Neuronal stem cell (in vitro differentiated cells): ENCODE results near the gene EML1.

Experiments used
- DNase-seq: peaks from one replicate; pipeline ENCODE4 v3.0.0-alpha.2; 2013; ENCODE audit warnings: low spot score
- H2AFZ ChIP-seq: one replicate; pipeline ENCODE4 v1.6.1; 2013; ENCODE audit warnings: mild to moderate bottlenecking, low read length, inconsistent platforms
- H2AK5ac ChIP-seq: 2 replicates; pipeline ENCODE4 v1.6.1; 2013; ENCODE audit warnings: low read depth, mild to moderate bottlenecking, inconsistent platforms, low read length, moderate library complexity, mixed read lengths
- H2BK120ac ChIP-seq: 2 replicates; pipeline ENCODE4 v1.6.1; 2013; ENCODE audit warnings: low read depth, mild to moderate bottlenecking, inconsistent platforms, low read length, moderate library complexity, mixed read lengths
- H2BK12ac ChIP-seq: one replicate; pipeline ENCODE4 v1.6.1; 2013; ENCODE audit warnings: low read length, inconsistent platforms
- H2BK15ac ChIP-seq: 2 replicates; pipeline ENCODE4 v1.6.1; 2013; ENCODE audit warnings: mild to moderate bottlenecking, low read length, inconsistent platforms, mixed read lengths
- H2BK5ac ChIP-seq: one replicate; pipeline ENCODE4 v1.6.1; 2013; ENCODE audit warnings: inconsistent platforms, mild to moderate bottlenecking, low read length, moderate library complexity
- H3K14ac ChIP-seq: one replicate; pipeline ENCODE4 v1.6.1; 2013; ENCODE audit warnings: low read length, inconsistent platforms
- H3K18ac ChIP-seq: 2 replicates; pipeline ENCODE4 v1.6.1; 2013; ENCODE audit warnings: low read length, inconsistent platforms
- H3K23ac ChIP-seq: 2 replicates; pipeline ENCODE4 v1.6.1; 2013; ENCODE audit warnings: low read depth, mild to moderate bottlenecking, mixed read lengths, low read length, inconsistent platforms; ENCODE audit not compliant: poor library complexity
- H3K27ac ChIP-seq: replicated peaks from 3 replicates; pipeline ENCODE4 v1.5.1; 2013; ENCODE audit warnings: low read length, inconsistent platforms
- H3K27me3 ChIP-seq, 3 experiments: 2 replicates each; pipeline ENCODE4 v1.6.1; 2013; ENCODE audit warnings: low read length in 3 of 3, mild to moderate bottlenecking in 2 of 3, inconsistent platforms in 1 of 3, low read depth in 1 of 3, mixed read lengths in 1 of 3, moderate library complexity in 1 of 3; ENCODE audit not compliant: control insufficient read depth in 3 of 3, insufficient read depth in 3 of 3
- H3K36me3 ChIP-seq, 2 donors: replicated peaks in 1 of 2; 2 replicates each; pipeline ENCODE4 v1.6.1; 2013; ENCODE audit warnings: low read length in 2 of 2; ENCODE audit not compliant: control insufficient read depth in 2 of 2, insufficient read depth in 2 of 2
- H3K4ac ChIP-seq: 2 replicates; pipeline ENCODE4 v1.6.1; 2013; ENCODE audit warnings: inconsistent platforms, mild to moderate bottlenecking, low read length, moderate library complexity
- H3K4me1 ChIP-seq, 2 donors: 1 replicate in 1 of 2; 2 replicates in 1 of 2; pipeline ENCODE4 v1.6.1; 2013; ENCODE audit warnings: low read length in 2 of 2, low read depth in 1 of 2; ENCODE audit not compliant: control insufficient read depth in 2 of 2, insufficient read depth in 1 of 2
- H3K4me2 ChIP-seq: one replicate; pipeline ENCODE4 v1.6.1; 2013; ENCODE audit warnings: mild to moderate bottlenecking, low read length, inconsistent platforms; ENCODE audit not compliant: insufficient read depth, poor library complexity, severe bottlenecking
- H3K4me3 ChIP-seq, 2 donors: 2 replicates each; pipeline ENCODE4 v1.5.1; 2013; ENCODE audit warnings: low read length in 2 of 2, mild to moderate bottlenecking in 2 of 2, inconsistent platforms in 1 of 2, moderate library complexity in 1 of 2
- H3K79me1 ChIP-seq: one replicate; pipeline ENCODE4 v1.6.1; 2013; ENCODE audit warnings: low read depth, mild to moderate bottlenecking, inconsistent platforms, low read length, moderate library complexity
- H3K9ac ChIP-seq: one replicate; pipeline ENCODE4 v1.6.1; 2013; ENCODE audit warnings: mild to moderate bottlenecking, low read depth, low read length, inconsistent platforms; ENCODE audit not compliant: poor library complexity
- H3K9me3 ChIP-seq, 2 donors: replicated peaks in 1 of 2; 2 replicates each; pipeline versions ENCODE3 to v1.6.1; 2013; ENCODE audit warnings: low read length in 2 of 2, mild to moderate bottlenecking in 2 of 2, inconsistent platforms in 1 of 2, low read depth in 1 of 2, mixed read lengths in 1 of 2, moderate library complexity in 1 of 2; ENCODE audit not compliant: control insufficient read depth in 2 of 2, insufficient read depth in 1 of 2
- H4K8ac ChIP-seq: one replicate; pipeline ENCODE4 v1.6.1; 2013; ENCODE audit warnings: low read depth, mild to moderate bottlenecking, inconsistent platforms, low read length, moderate library complexity
- H4K91ac ChIP-seq: one replicate; pipeline ENCODE4 v1.6.1; 2013; ENCODE audit warnings: low read length, low read depth, mild to moderate bottlenecking, inconsistent platforms; ENCODE audit not compliant: poor library complexity
- WGBS, 2 donors: extraction: QIAGEN DNeasy Blood & Tissue Kit; methylation state at CpG; one replicate each; pipeline ENCODE4 v1.1.7; 2013; ENCODE audit warnings: missing lambda C conversion rate in 2 of 2, mixed read lengths in 1 of 2; ENCODE audit not compliant: insufficient read length in 2 of 2, insufficient replicate concordance in 1 of 2; ENCODE audit errors: extremely low coverage in 2 of 2; 5-methylcytosine and 5-hydroxymethylcytosine counted together

EML1 gene

GRCh38 chr14:99756796-99757195 lies 36.4 kb upstream of the EML1 start:
- Histone ChIP-seq H3K27ac (no peak overlapping the region), H2BK15ac (peak overlapping the region; percentile 4), H3K18ac (no peak overlapping the region), H3K4ac (no peak overlapping the region), H2BK12ac (peak overlapping the region; percentile 86), H3K27me3 (peaks cover 0 to under 1% (median 0%) of the 10 kb centered on the region in 3 experiments), H4K91ac (no peak overlapping the region), H3K23ac (no peak overlapping the region), H3K4me3 (no peak overlapping the region), H3K79me1 (peaks cover 1% of the 10 kb centered on the region), H3K9me3 (no peaks in the 10 kb centered on the region), H3K4me1 (peaks cover 15 to 36% of the 10 kb centered on the region in 2 donors), H3K4me2 (no peak overlapping the region), H3K14ac (no peak overlapping the region), H4K8ac (no peak overlapping the region), H3K9ac (no peak overlapping the region), H3K36me3 (no peaks in the 10 kb centered on the region), H2AK5ac (peak overlapping the region; percentile 53), H2BK120ac (no peak overlapping the region), H2AFZ (no peak overlapping the region), H2BK5ac (no peak overlapping the region)
- WGBS, 2 donors: no CpG with 5 or more reads among the region's 21 CpGs
- DNase-seq: no peak

- Histone ChIP-seq H2BK5ac (no peak overlapping the region), H3K27me3 (no peaks in the 10 kb centered on the region), H3K4me2 (no peak overlapping the region), H2AFZ (no peak overlapping the region), H2AK5ac (no peak overlapping the region), H3K4me3 (no peak overlapping the region), H3K79me1 (no peaks in the 10 kb centered on the region), H3K4ac (no peak overlapping the region), H3K4me1 (peaks cover 15 to 29% of the 10 kb centered on the region in 2 donors), H3K9me3 (no peaks in the 10 kb centered on the region), H4K91ac (no peak overlapping the region), H4K8ac (no peak overlapping the region), H3K27ac (no peak overlapping the region), H2BK15ac (no peak overlapping the region), H3K18ac (no peak overlapping the region), H3K14ac (no peak overlapping the region), H2BK12ac (no peak overlapping the region), H2BK120ac (no peak overlapping the region), H3K9ac (no peak overlapping the region), H3K36me3 (no peaks in the 10 kb centered on the region), H3K23ac (no peak overlapping the region)
- WGBS, 2 donors: no CpG with 5 or more reads among the region's 12 CpGs
- no peak for DNase-seq
Observed at GRCh38 chr14:99757331-99758070, 35.7 kb upstream of the EML1 start.

GRCh38 chr14:99758121-99758821 lies 34.9 kb upstream of the EML1 start:
- H3K36me3 ChIP-seq: no peaks in the 10 kb centered on the region
- H3K4me2 ChIP-seq: no peak overlapping the region
- no peak overlapping the region for H4K91ac ChIP-seq
- H2BK15ac ChIP-seq: no peak overlapping the region
- no peak overlapping the region for H3K27ac ChIP-seq
- H3K4ac ChIP-seq: no peak overlapping the region
- no peak for DNase-seq
- no peaks in the 10 kb centered on the region for H3K79me1 ChIP-seq
- peak overlapping the region; percentile 28 for H3K23ac ChIP-seq
- H3K4me3 ChIP-seq: no peak overlapping the region
- peaks cover 0 to 4% (median 0%) of the 10 kb centered on the region in 3 experiments for H3K27me3 ChIP-seq
- no peak overlapping the region for H3K18ac ChIP-seq
- WGBS, 2 donors: no CpG with 5 or more reads among the region's 11 CpGs
- H3K9ac ChIP-seq: no peak overlapping the region
- no peak overlapping the region for H4K8ac ChIP-seq
- no peak overlapping the region for H2AK5ac ChIP-seq
- H3K4me1 ChIP-seq: peaks cover 13 to 25% of the 10 kb centered on the region in 2 donors
- H2BK120ac ChIP-seq: no peak overlapping the region
- no peak overlapping the region for H3K14ac ChIP-seq
- peak overlapping the region; percentile 77 for H2AFZ ChIP-seq
- no peak overlapping the region for H2BK5ac ChIP-seq
- H3K9me3 ChIP-seq: no peaks in the 10 kb centered on the region
- no peak overlapping the region for H2BK12ac ChIP-seq

- Histone ChIP-seq H3K79me1 (no peaks in the 10 kb centered on the region), H3K4me1 (peaks cover 10 to 25% of the 10 kb centered on the region in 2 donors), H2BK5ac (no peak overlapping the region), H3K4ac (no peak overlapping the region), H4K8ac (no peak overlapping the region), H3K4me3 (no peak overlapping the region), H3K27ac (no peak overlapping the region), H3K23ac (no peak overlapping the region), H3K18ac (no peak overlapping the region), H4K91ac (no peak overlapping the region), H3K27me3 (peaks cover 0 to 4% (median 0%) of the 10 kb centered on the region in 3 experiments), H3K9ac (no peak overlapping the region), H2BK15ac (no peak overlapping the region), H3K4me2 (no peak overlapping the region), H2AFZ (peak overlapping the region; percentile 77), H2BK120ac (no peak overlapping the region), H3K9me3 (no peaks in the 10 kb centered on the region), H3K14ac (no peak overlapping the region), H2BK12ac (no peak overlapping the region), H3K36me3 (no peaks in the 10 kb centered on the region), H2AK5ac (peak overlapping the region; percentile 4)
- no CpG with 5 or more reads among the region's 7 CpGs for WGBS, 2 donors
- no peak for DNase-seq
Observed at GRCh38 chr14:99758872-99759545, 34.2 kb upstream of the EML1 start.
